Measurements from ENCODE around the gene NR1H2.

GRCh38 chr19:50365434-50366306, 10.6 kb upstream of the NR1H2 start, which contains the start of gene NAPSA:
- TF ChIP-seq ISL1 (CRISPR knock-in tag; IDR thresholded peaks at IDR 0.05): no peak
- TF ChIP-seq CSRNP3 (CRISPR knock-in tag; IDR thresholded peaks at IDR 0.05): no peak
- TF ChIP-seq RARB (CRISPR knock-in tag; IDR thresholded peaks at IDR 0.05): no peak
- TF ChIP-seq BACH2 (CRISPR knock-in tag; IDR thresholded peaks at IDR 0.05; ENCODE audit: borderline replicate concordance): no peak
- TF ChIP-seq TCF4 (CRISPR knock-in tag; IDR thresholded peaks at IDR 0.05; ENCODE audit: borderline replicate concordance): no peak
- no peak for TF ChIP-seq ZFP3 (CRISPR knock-in tag; IDR thresholded peaks at IDR 0.05)
- TF ChIP-seq ZNF8 (CRISPR knock-in tag; IDR thresholded peaks at IDR 0.05): no peak
- TF ChIP-seq ZC3H10 (CRISPR knock-in tag; IDR thresholded peaks at IDR 0.05): no peak
- no peak for TF ChIP-seq ZFP30 (CRISPR knock-in tag; IDR thresholded peaks at IDR 0.05)
- TF ChIP-seq GLIS3 (CRISPR knock-in tag; IDR thresholded peaks at IDR 0.05): no peak
- no peak for TF ChIP-seq TOX (CRISPR knock-in tag; IDR thresholded peaks at IDR 0.05; ENCODE audit: borderline replicate concordance)
- TF ChIP-seq POU6F1 (CRISPR knock-in tag; IDR thresholded peaks at IDR 0.05; ENCODE audit: borderline replicate concordance, low read depth): no peak
- TF ChIP-seq CSDC2 (CRISPR knock-in tag; IDR thresholded peaks at IDR 0.05): no peak
- no peak for TF ChIP-seq ESRRG (CRISPR knock-in tag; IDR thresholded peaks at IDR 0.05)

Measured in SK-N-SH treated with all-trans-retinoic acid at 6 μM for 48 hours (cell line).